Motor neuron (in vitro differentiated cells): Measurements from ENCODE around the gene TRIM69. TPM values are rescaled to one million over a fixed set of nuclear protein-coding genes. Genes with fewer than 3 reads are reported as not detected.
"Not testable (repeated sequence)": the region's sequence is repeated elsewhere in the genome, so short reads cannot be mapped to it uniquely, and the experiment has no call there.

Source experiments
- ATAC-seq, 8 experiments: fragments of 200-7000 bp; cut with Tn5 transposase; replicated peaks in 6 of 8; 2 replicates each; pipeline ENCODE4 v1.8.0; 2021; ENCODE audit warnings: mild to moderate bottlenecking in 8 of 8, moderate library complexity in 8 of 8
- H3K27ac ChIP-seq, 2 donors: fragments of 250-450 bp; sonication (Bioruptor Pico); 2 replicates each; pipeline ENCODE4 v1.9.0; 2021; ENCODE audit warnings: antibody characterized with exemption in 2 of 2, mild to moderate bottlenecking in 2 of 2, moderate library complexity in 1 of 2
- H3K4me1 ChIP-seq, 2 donors: fragments of 250-450 bp; sonication (Bioruptor Pico); replicated peaks in 1 of 2; 2 replicates each; pipeline ENCODE4 v1.6.1; 2021; ENCODE audit warnings: antibody characterized with exemption in 2 of 2, mild to moderate bottlenecking in 2 of 2, moderate library complexity in 1 of 2
- H3K4me3 ChIP-seq, 5 donors: fragments of 250-450 bp; sonication (Bioruptor Pico); 2 replicates each; pipeline ENCODE4 v1.9.0; 2021; ENCODE audit warnings: antibody characterized with exemption in 5 of 5, mild to moderate bottlenecking in 5 of 5, moderate library complexity in 4 of 5
- WGBS, 10 experiments: fragments of 450-650 bp; shearing (Covaris generic); methylation state at CpG; one replicate each; pipeline ENCODE4 v1.0.0; 2022; 5-methylcytosine and 5-hydroxymethylcytosine counted together
- in situ Hi-C, 9 experiments: fragments of 400-800 bp; cut with MboI; loops; one replicate each; pipeline ENCODE4 v1.15.0; 2021; ENCODE audit warnings: low sequenced_read_pairs in 9 of 9, low pct_unique_long_range_greater_than_20kb in 2 of 9; ENCODE audit not compliant: unreplicated experiment in 9 of 9
- total RNA-seq, 8 experiments: library from RNA; unstranded; fragments of 300-600 nt; gene quantifications; 2 replicates each; pipeline versions ENCODE4 v1.2.3 to v1.2.4, GENCODE V29; 2022

TRIM69 gene
- total RNA-seq, 8 experiments from 2014 or later = 10.4 to 56.0 (median 17.9) TPM

GRCh38 chr15:44720000-44720435, 16.3 kb upstream of the TRIM69 start:
- ATAC-seq, H3K4me1 ChIP-seq, in situ Hi-C loops, H3K27ac ChIP-seq, H3K4me3 ChIP-seq: not testable (repeated sequence)
- 80 to 100% (median 96%) methylated on average over 1 to 7 of the region's 8 CpGs for WGBS, 10 experiments

DNA sequence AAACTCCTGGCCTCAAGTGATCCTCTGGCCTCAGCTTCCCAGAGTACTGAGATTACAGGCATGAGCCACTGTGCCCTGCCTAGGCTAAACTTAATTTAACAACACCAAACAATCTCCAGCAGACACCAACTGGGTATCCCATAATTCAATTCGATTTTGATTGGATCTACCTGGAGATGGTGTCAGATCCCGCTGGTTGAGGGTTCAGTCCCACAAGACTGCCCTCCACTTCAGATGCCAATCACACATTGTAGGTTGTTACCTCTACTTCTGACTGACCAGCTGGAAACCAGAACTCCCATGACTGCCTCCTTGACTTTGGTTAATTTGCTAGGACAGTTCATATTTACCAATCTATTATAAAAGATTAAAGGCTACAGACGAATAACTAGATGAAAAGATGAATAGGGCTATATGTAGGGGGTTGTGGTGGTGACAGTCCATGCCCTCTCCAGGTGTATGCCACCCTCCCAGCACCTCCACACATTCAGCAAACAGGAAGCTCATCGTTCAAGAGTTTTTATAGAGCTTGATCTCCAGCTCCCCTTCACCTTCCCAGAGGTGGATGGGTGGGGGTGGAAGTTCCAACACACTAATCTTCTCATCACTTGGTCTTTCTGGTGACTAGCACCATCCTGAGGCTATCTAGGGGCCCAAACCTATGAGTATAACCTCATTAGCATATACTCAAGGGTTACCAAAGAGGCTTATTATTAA, 15.7 kb upstream of the TRIM69 start:
- ATAC-seq = peak in 3 of 8 experiments; percentile 14 to 27 (median 23)
- Histone ChIP-seq H3K4me1 (no peaks in the 10 kb centered on the region), H3K4me3 (no peak overlapping the region), H3K27ac (no peak overlapping the region)
- 87 to 100% (median 93%) methylated on average over 1 to 4 of the region's 4 CpGs; no CpG with 5 or more reads in 3 of the 10 experiments for WGBS, 10 experiments
- in situ Hi-C loops = no loop called here

DNA sequence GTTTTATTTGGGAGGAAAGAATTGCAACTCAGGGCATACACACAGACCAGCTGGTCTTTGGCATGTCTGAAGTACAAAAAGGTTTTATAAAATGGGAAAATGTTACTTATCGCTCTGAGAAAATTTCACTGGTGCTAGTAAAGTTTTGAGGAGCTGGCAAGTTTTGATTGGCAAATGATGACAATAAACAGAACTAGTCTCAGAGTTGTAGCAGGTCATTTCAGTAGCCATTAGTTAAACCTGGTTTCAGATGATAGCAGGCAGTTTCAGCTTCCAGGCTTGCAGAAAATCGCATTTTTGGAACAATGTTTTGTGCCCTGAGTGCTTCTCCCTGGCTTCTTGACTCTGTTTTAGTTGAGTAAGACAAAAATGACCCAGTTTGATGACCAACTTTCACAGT, 14.3 kb upstream of the TRIM69 start:
- Histone ChIP-seq H3K27ac (no peak overlapping the region), H3K4me3 (no peak overlapping the region), H3K4me1 (no peaks in the 10 kb centered on the region)
- ATAC-seq = no peak
- WGBS, 10 experiments = 38 to 100% (median 80%) methylated on average over 1 to 2 of the region's 2 CpGs; no CpG with 5 or more reads in 1 of the 10 experiments
- in situ Hi-C loops = no loop called here

DNA sequence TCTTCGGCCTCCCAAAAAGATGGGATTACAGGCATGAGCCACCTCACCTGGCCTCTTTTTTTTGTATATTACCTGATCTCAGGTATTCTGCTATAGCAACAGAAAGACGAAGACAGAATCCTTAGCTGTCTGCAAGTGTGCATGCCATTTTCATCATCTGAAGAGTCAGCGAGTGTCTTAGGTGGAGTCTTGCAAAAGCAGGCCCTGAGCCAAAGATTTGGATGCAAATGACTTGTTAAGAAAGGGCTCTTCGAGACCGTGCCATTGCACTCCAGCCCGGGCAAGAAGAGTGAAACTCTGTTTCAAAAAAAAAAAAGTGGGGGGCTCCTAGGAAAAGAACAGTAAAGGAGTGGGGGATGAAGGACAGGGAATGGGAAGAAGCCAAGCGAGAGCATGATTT, 10.2 kb upstream of the TRIM69 start:
- peak in 3 of 8 experiments; percentile 4 to 6 (median 6) for ATAC-seq
- WGBS, 10 experiments = 0 to 100% (median 80%) methylated on average over 1 to 7 of the region's 7 CpGs; no CpG with 5 or more reads in 3 of the 10 experiments
- peaks cover 0 to 10% of the 10 kb centered on the region in 2 donors for H3K4me1 ChIP-seq
- H3K27ac ChIP-seq = no peak overlapping the region
- in situ Hi-C loops = loop anchor here in 1 of 9 experiments (25.0 kb wide), 1 partner anchor 139 kb away; no protein-coding TSS in a partner anchor
- H3K4me3 ChIP-seq = no peak overlapping the region

GRCh38 chr15:44726568-44727484, 9.5 kb upstream of the TRIM69 start:
- Histone ChIP-seq H3K4me3 (no peak overlapping the region), H3K27ac (no peak overlapping the region), H3K4me1 (peaks cover 0 to 10% of the 10 kb centered on the region in 2 donors)
- ATAC-seq = peak in 3 of 8 experiments; percentile 47 to 58 (median 49)
- WGBS, 10 experiments = 0 to 95% (median 73%) methylated on average over 1 to 4 of the region's 5 CpGs; no CpG with 5 or more reads in 1 of the 10 experiments
- in situ Hi-C loops = loop anchor here in 1 of 9 experiments (25.0 kb wide), 1 partner anchor 140 kb away; no protein-coding TSS in a partner anchor

- in situ Hi-C loops = loop anchor here in 1 of 9 experiments (25.0 kb wide), 1 partner anchor 140 kb away; no protein-coding TSS in a partner anchor
- Histone ChIP-seq H3K27ac (no peak overlapping the region), H3K4me1 (peaks cover 0 to 10% of the 10 kb centered on the region in 2 donors), H3K4me3 (peak overlapping the region in 2 of 5 donors; percentile 47 to 68)
- ATAC-seq = no peak
- WGBS, 10 experiments = 66 to 100% (median 99%) methylated on average over 2 to 6 of the region's 6 CpGs
Observed at GRCh38 chr15:44727485-44728231, 8.7 kb upstream of the TRIM69 start.

- in situ Hi-C loops = loop anchor here in 1 of 9 experiments (25.0 kb wide), 1 partner anchor 141 kb away; no protein-coding TSS in a partner anchor
Observed at GRCh38 chr15:44728232-44728575, 8.1 kb upstream of the TRIM69 start.

DNA sequence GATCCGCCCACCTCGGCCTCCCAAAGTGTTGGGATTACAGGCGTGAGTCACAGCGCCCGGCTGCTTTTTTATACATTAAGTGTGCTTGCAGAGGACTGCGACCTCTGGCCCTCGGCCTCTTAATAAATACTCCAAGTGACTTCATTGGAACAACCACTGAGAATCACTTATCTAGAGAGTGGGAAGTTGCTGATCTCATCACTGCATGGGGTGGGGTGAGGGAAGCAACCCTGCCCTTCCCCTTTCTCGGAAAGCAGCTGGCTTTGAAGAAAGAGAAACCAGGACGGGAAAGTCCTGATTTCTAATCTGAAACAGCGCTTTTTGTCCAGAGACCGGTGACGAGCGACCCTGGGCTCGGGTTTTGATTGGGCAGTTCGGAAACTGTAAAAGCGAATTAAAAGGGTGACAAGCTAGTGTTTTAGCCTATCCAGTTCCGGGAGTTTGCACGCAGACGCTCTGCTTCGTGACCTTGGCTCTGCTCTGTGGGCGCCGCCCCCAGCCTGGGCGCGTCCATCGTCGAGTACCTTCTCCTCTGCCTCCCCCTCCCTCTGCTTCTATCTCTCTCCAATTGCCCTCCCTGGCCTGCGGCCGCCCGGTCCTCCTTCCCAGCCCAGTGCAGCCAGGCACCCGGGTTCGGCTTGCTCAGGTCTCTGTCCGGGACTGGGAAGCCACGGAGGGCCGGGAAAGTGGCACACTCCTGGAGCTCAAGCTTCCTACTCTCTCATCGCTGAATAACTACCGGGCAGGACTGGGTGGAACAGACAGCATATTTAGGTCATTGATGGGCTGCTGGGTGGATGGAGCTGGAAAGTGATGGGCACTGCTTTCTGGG, 7.5 kb upstream of the TRIM69 start:
- H3K27ac ChIP-seq = peak overlapping the region; percentile 78 to 84
- ATAC-seq = peak; percentile 67 to 95 (median 92)
- in situ Hi-C loops = loop anchor here in 1 of 9 experiments (25.0 kb wide), 1 partner anchor 141 kb away; no protein-coding TSS in a partner anchor
- H3K4me3 ChIP-seq = peak overlapping the region; percentile 46 to 75 (median 56)
- 0 to 12% (median 1%) methylated on average over 1 to 22 of the region's 36 CpGs for WGBS, 10 experiments
- H3K4me1 ChIP-seq = peaks cover 0 to 10% of the 10 kb centered on the region in 2 donors

More at GRCh38 chr15:44728232-44728575, 8.1 kb upstream of the TRIM69 start:
- ATAC-seq, H3K4me1 ChIP-seq: not testable (repeated sequence)
- H3K4me3 ChIP-seq = peak overlapping the region; percentile 46 to 75 (median 56)
- whole genome bisulfite sequencing, 10 experiments = 50 to 100% (median 80%) methylated on average over 1 to 3 of the region's 5 CpGs; no CpG with 5 or more reads in 1 of the 10 experiments
- peak overlapping the region; percentile 58 to 75 for H3K27ac ChIP-seq

GRCh38 chr15:44729408-44730127, 6.8 kb upstream of the TRIM69 start:
- peak overlapping the region; percentile 78 to 84 for H3K27ac ChIP-seq

DNA sequence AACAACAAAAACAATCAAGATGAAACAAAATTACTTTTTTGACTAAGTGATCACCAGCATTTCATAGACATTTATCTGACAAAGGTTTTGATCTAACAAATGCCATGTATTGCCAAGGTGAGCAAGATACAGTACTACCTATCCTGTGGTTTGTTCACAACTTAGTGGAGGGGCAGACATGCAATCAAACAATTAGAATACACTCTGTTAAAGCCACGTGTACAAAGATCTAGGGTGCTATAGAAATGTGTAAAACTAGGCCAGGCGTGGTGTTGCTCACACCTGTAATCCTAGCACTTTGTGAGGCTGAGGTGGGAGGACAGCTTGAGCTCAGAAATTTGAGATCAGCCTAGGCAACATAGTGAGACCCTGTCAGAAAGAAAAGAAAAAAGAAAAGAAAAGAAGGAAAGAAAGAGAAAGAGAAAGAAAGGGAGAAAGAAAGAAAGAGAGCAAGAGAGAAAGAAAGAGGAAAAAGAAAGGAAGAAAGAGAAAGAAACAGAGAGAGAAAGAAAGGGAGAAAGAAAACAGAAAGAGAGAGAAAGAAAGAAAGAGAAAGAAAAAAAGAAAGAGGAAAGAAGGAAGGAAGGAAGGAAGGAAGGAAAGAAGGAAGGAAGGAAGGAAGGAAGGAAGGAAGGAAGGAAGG, 1.4 kb upstream of the TRIM69 start:
- in situ Hi-C loops = loop anchor here in 1 of 9 experiments (25.0 kb wide), 1 partner anchor 148 kb away; no protein-coding TSS in a partner anchor
- no peak for ATAC-seq
- Histone ChIP-seq H3K27ac (no peak overlapping the region), H3K4me3 (no peak overlapping the region), H3K4me1 (peaks cover 0 to 6% of the 10 kb centered on the region in 2 donors)
- 50 to 100% (median 83%) methylated on average over 1 to 2 of the region's 2 CpGs; no CpG with 5 or more reads in 2 of the 10 experiments for WGBS, 10 experiments

More at GRCh38 chr15:44729408-44730127, 6.8 kb upstream of the TRIM69 start:
- Histone ChIP-seq H3K4me3 (peak overlapping the region; percentile 46 to 75 (median 56)), H3K4me1 (peaks cover 0 to 10% of the 10 kb centered on the region in 2 donors)
- in situ Hi-C loops = loop anchor here in 1 of 9 experiments (25.0 kb wide), 1 partner anchor 142 kb away; no protein-coding TSS in a partner anchor
- ATAC-seq = peak; percentile 1 to 32 (median 15)
- 0 to 89% (median 31%) methylated on average over 1 to 15 of the region's 21 CpGs for WGBS, 10 experiments
